SK-N-SH (cell line): ENCODE data around the gene TNFAIP8L3.

Source experiments
- EP300 ChIP-seq, 2 experiments: IDR thresholded peaks; 2 replicates each; pipeline versions ENCODE4 v1.4.0 to v1.6.1; 2012; ENCODE audit warnings: borderline replicate concordance in 1 of 2, low read depth in 1 of 2, low read length in 1 of 2
- TF ChIP-seq, protein P1 (sequence below): fragments of 200-600 bp; sonication (generic); IDR thresholded peaks from 2 replicates; pipeline ENCODE4 v1.6.1; 2017; ENCODE audit warnings: antibody characterized with exemption, mild to moderate bottlenecking, moderate library complexity

DNA sequence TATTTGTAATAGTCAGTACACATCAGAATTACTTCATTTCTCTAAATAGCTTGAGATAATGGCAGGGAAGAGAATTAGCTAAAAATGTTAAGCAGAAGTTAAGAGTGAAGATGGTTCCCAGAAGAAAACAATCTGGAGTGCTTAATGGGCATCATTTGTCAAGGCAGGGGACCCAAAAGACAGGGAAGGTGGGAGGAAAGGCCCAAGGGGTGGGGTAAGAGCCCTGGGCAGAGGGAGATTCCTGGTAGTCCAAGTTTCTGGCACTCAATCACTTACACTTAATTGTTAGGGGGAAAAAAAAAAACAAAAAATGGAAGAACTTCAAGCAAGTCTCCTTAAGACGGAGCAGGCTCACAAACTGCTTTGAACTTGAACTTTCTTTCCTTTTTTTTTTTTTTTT is 28.9 kb downstream of the TNFAIP8L3 start:
- no peak for TF ChIP-seq EP300 (IDR thresholded peaks at IDR 0.05; ENCODE audit: borderline replicate concordance in 1 of 2, low read depth in 1 of 2, low read length in 1 of 2)
- TF ChIP-seq, protein P1, sequence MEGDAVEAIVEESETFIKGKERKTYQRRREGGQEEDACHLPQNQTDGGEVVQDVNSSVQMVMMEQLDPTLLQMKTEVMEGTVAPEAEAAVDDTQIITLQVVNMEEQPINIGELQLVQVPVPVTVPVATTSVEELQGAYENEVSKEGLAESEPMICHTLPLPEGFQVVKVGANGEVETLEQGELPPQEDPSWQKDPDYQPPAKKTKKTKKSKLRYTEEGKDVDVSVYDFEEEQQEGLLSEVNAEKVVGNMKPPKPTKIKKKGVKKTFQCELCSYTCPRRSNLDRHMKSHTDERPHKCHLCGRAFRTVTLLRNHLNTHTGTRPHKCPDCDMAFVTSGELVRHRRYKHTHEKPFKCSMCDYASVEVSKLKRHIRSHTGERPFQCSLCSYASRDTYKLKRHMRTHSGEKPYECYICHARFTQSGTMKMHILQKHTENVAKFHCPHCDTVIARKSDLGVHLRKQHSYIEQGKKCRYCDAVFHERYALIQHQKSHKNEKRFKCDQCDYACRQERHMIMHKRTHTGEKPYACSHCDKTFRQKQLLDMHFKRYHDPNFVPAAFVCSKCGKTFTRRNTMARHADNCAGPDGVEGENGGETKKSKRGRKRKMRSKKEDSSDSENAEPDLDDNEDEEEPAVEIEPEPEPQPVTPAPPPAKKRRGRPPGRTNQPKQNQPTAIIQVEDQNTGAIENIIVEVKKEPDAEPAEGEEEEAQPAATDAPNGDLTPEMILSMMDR = no peak
